MCF 10A (cell line): ENCODE data around the gene IL5RA. TPM values are rescaled to one million over a fixed set of nuclear protein-coding genes. Genes with fewer than 3 reads are reported as not detected.

ENCODE experiments used
- BruUV-seq: library from RNA; stranded (reverse); fragments of 400-500 nt; replicated peaks from 2 replicates; lab custom pipeline; 2021; lab: Mats Ljungman, UMichigan
- CTCF ChIA-PET: fragments of 300-600 bp; sonication (Branson Sonifier 250); formaldehyde crosslinking; extraction: SDS; loops from one replicate; lab custom pipeline; 2021; ENCODE audit warnings: antibody characterized with exemption, inconsistent platforms; lab: Yijun Ruan, JAX
- POLR2A ChIA-PET: fragments of 300-600, 350-650 bp; sonication (Branson Sonifier 250); formaldehyde crosslinking; extraction: SDS; loops from one replicate; lab custom pipeline; 2020; ENCODE audit warnings: antibody characterized with exemption, inconsistent platforms; lab: Yijun Ruan, JAX
- DNase-seq: peaks from one replicate; pipeline ENCODE4 v3.0.0-alpha.2; 2018; ENCODE audit not compliant: unreplicated experiment
- H3K27ac Mint-ChIP-seq: one replicate; pipeline ENCODE4 v1.8.0; 2022; ENCODE audit warnings: mild to moderate bottlenecking, low read depth, mixed read lengths; ENCODE audit not compliant: unreplicated experiment
- H3K27me3 Mint-ChIP-seq: one replicate; pipeline ENCODE4 v1.8.0; 2022; ENCODE audit warnings: mixed read lengths; ENCODE audit not compliant: insufficient read depth, unreplicated experiment
- H3K36me3 Mint-ChIP-seq: one replicate; pipeline ENCODE4 v1.8.0; 2022; ENCODE audit warnings: mild to moderate bottlenecking, moderate library complexity, mixed read lengths; ENCODE audit not compliant: insufficient read depth, unreplicated experiment
- H3K4me1 Mint-ChIP-seq: one replicate; pipeline ENCODE4 v1.8.0; 2022; ENCODE audit warnings: mixed read lengths; ENCODE audit not compliant: insufficient read depth, unreplicated experiment
- H3K4me3 Mint-ChIP-seq: one replicate; pipeline ENCODE4 v1.8.0; 2022; ENCODE audit warnings: mild to moderate bottlenecking, moderate library complexity, mixed read lengths; ENCODE audit not compliant: unreplicated experiment
- H3K9me3 Mint-ChIP-seq: one replicate; pipeline ENCODE4 v1.8.0; 2022; ENCODE audit warnings: mixed read lengths; ENCODE audit not compliant: unreplicated experiment
- CTCF ChIP-seq: fragments of 200-600 bp; IDR thresholded peaks from one replicate; pipeline ENCODE4 v1.8.0; 2022; ENCODE audit warnings: antibody characterized with exemption, mild to moderate bottlenecking; ENCODE audit not compliant: unreplicated experiment
- intact Hi-C: fragments of 100-400 bp; cut with micrococcal nuclease; formaldehyde crosslinking; loops from 2 replicates; pipeline ENCODE4 v1.14.1; 2022
- total RNA-seq: library from RNA; stranded (reverse); gene quantifications from 2 replicates; pipeline ENCODE4 v1.2.3, GENCODE V29; 2022

IL5RA gene
- total RNA-seq, 1 experiment from 2014 or later, result not detected

- H3K4me3 Mint-ChIP-seq, result no peak overlapping the region
- H3K27ac Mint-ChIP-seq, result no peak overlapping the region
- intact Hi-C loops, result no loop called here
- no peak for DNase-seq
- no peaks in the 10 kb centered on the region for H3K4me1 Mint-ChIP-seq
- CTCF ChIA-PET, result no interaction called here
- no peaks in the 10 kb centered on the region for H3K27me3 Mint-ChIP-seq
- TF ChIP-seq CTCF, result no peak
- H3K9me3 Mint-ChIP-seq, result no peaks in the 10 kb centered on the region
- POLR2A ChIA-PET, result no interaction called here
- no peaks in the 10 kb centered on the region for H3K36me3 Mint-ChIP-seq
- BruUV-seq, result no TSS peak
Measured at GRCh38 chr3:3085782-3086181, 24.4 kb downstream of the IL5RA start.

GRCh38 chr3:3084890-3085289 lies 25.3 kb downstream of the IL5RA start:
- Mint-ChIP-seq H3K9me3 (no peaks in the 10 kb centered on the region), H3K27me3 (no peaks in the 10 kb centered on the region), H3K4me1 (no peaks in the 10 kb centered on the region), H3K27ac (no peak overlapping the region), H3K4me3 (no peak overlapping the region), H3K36me3 (no peaks in the 10 kb centered on the region)
- POLR2A ChIA-PET, result no interaction called here
- intact Hi-C loops, result no loop called here
- TF ChIP-seq CTCF, result no peak
- DNase-seq, result no peak
- BruUV-seq, result no TSS peak
- CTCF ChIA-PET, result interaction anchor here (0.8 kb wide), 1 partner anchor 13 kb away, joined by 3 read pairs; no protein-coding TSS in a partner anchor

- no peak overlapping the region for H3K4me3 Mint-ChIP-seq
- ChIA-PET CTCF (interaction anchor here (0.6 to 1.8 kb wide), 2 partner anchors 8 to 1266 kb away, joined by 3 to 8 read pairs; no protein-coding TSS in a partner anchor), POLR2A (interaction anchor here (0.9 kb wide), 1 partner anchor 13 kb away, joined by 3 read pairs; no protein-coding TSS in a partner anchor)
- H3K36me3 Mint-ChIP-seq, result no peaks in the 10 kb centered on the region
- no TSS peak for BruUV-seq
- no peaks in the 10 kb centered on the region for H3K4me1 Mint-ChIP-seq
- peaks cover 21% of the 10 kb centered on the region for H3K27me3 Mint-ChIP-seq
- no peak for TF ChIP-seq CTCF
- no peak for DNase-seq
- intact Hi-C loops, result no loop called here
- H3K27ac Mint-ChIP-seq, result no peak overlapping the region
- H3K9me3 Mint-ChIP-seq, result no peaks in the 10 kb centered on the region
Measured at GRCh38 chr3:3082234-3082924, 27.8 kb downstream of the IL5RA start.

- Mint-ChIP-seq H3K4me1 (no peaks in the 10 kb centered on the region), H3K9me3 (no peaks in the 10 kb centered on the region), H3K4me3 (no peak overlapping the region), H3K27me3 (peaks cover 21% of the 10 kb centered on the region), H3K36me3 (no peaks in the 10 kb centered on the region), H3K27ac (no peak overlapping the region)
- no TSS peak for BruUV-seq
- intact Hi-C loops, result no loop called here
- ChIA-PET CTCF (no interaction called here), POLR2A (interaction anchor here (0.6 kb wide), 1 partner anchor 942 kb away, joined by 3 read pairs; no protein-coding TSS in a partner anchor)
- TF ChIP-seq CTCF, result no peak
- no peak for DNase-seq
Measured at GRCh38 chr3:3081381-3082233, 28.6 kb downstream of the IL5RA start.
